ENCODE data around the gene UBXN4. TPM values are rescaled to one million over a fixed set of nuclear protein-coding genes. Genes with fewer than 3 reads are reported as not detected.
A peak's percentile ranks its signal among the peaks of the same experiment; 100 is the strongest.
"Not testable (repeated sequence)": the region's sequence is repeated elsewhere in the genome, so short reads cannot be mapped to it uniquely, and the experiment has no call there.

The UBXN4 gene
- total RNA-seq, 1 experiment from 2014 or later = 69.7 TPM

DNA sequence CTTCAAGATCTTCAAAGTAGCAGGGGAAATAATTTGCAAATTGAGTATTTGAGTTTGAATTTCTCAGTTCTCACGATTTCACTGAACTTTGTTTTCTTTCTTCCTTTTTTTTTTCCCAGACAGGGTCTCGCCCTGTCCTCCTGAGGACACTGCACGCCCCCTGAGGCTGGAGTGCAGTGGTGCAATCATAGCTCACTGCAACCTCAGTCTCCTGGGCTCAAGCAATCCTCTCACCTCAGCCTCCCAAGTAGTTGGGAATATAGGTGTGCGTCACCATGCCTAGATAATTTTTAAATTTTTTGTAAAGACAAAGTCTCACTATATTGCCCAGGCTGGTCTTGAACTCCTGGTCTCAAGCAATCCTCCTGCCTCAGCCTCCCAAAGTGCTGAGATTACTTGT is 54.0 kb downstream of the UBXN4 start:
- H3K79me2 ChIP-seq (ENCODE audit: insufficient read depth, low read length); BruUV-seq (replicated peaks); H3K27ac ChIP-seq (ENCODE audit: low read depth, low read length); H3K9me2 ChIP-seq (ENCODE audit: insufficient read depth); H3K4me3 ChIP-seq (replicated peaks in 1 of 2; ENCODE audit: low read depth in 1 of 2, low read length in 2 of 2); H3K36me3 ChIP-seq (ENCODE audit: control insufficient read depth in 1 of 2, insufficient read depth in 2 of 2, low read length in 2 of 2); DNase-seq (ENCODE audit: low read depth, low spot score); H3K4me2 ChIP-seq (ENCODE audit: low read length); RAD21 ChIA-PET (ENCODE audit: low non-redundant PET in 1 of 2, low total read pairs in 2 of 2, uncharacterized antibody in 2 of 2, unreplicated experiment in 2 of 2); POLR2A ChIA-PET; ATAC-seq; H4K20me1 ChIP-seq (ENCODE audit: insufficient read depth); H3K27me3 ChIP-seq (ENCODE audit: insufficient read depth, low read length); H2AFZ ChIP-seq (ENCODE audit: low read depth, low read length, poor library complexity, severe bottlenecking); H3K9ac ChIP-seq (ENCODE audit: low read length): not testable (repeated sequence)
- peaks cover 0 to 16% of the 10 kb centered on the region in 2 experiments; a peak in 1 of 4 replicates for H3K4me1 ChIP-seq (ENCODE audit: control insufficient read depth in 1 of 2, insufficient read depth in 2 of 2, low read length in 2 of 2)
- H3K9me3 ChIP-seq (ENCODE audit: control insufficient read depth in 1 of 2, insufficient read depth in 1 of 2, low read depth in 1 of 2, low read length in 2 of 2) = peaks cover 0 to 10% of the 10 kb centered on the region in 2 experiments; a peak in 1 of 4 replicates
- intact Hi-C loops (cut with micrococcal nuclease) = loop anchor here (5.0 kb wide), 1 partner anchor 793 kb away; no protein-coding TSS in a partner anchor
- TF ChIP-seq, protein P1, sequence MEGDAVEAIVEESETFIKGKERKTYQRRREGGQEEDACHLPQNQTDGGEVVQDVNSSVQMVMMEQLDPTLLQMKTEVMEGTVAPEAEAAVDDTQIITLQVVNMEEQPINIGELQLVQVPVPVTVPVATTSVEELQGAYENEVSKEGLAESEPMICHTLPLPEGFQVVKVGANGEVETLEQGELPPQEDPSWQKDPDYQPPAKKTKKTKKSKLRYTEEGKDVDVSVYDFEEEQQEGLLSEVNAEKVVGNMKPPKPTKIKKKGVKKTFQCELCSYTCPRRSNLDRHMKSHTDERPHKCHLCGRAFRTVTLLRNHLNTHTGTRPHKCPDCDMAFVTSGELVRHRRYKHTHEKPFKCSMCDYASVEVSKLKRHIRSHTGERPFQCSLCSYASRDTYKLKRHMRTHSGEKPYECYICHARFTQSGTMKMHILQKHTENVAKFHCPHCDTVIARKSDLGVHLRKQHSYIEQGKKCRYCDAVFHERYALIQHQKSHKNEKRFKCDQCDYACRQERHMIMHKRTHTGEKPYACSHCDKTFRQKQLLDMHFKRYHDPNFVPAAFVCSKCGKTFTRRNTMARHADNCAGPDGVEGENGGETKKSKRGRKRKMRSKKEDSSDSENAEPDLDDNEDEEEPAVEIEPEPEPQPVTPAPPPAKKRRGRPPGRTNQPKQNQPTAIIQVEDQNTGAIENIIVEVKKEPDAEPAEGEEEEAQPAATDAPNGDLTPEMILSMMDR (IDR thresholded peaks at IDR 0.05 in 2 of 3, conservative IDR thresholded peaks at IDR 0.05 in 1 of 3; ENCODE audit: borderline replicate concordance in 1 of 3, insufficient read depth in 1 of 3, low read depth in 2 of 3, low read length in 2 of 3) = peak in 2 of 3 experiments; percentile 9 to 11; a peak in 1 of 6 replicates
- CTCF ChIA-PET = interaction anchor here (3.8 kb wide), 1 partner anchor 807 kb away, joined by 30 read pairs; no protein-coding TSS in a partner anchor

- H2AFZ ChIP-seq (ENCODE audit: low read depth, low read length, poor library complexity, severe bottlenecking) = no peak overlapping the region
- H3K36me3 ChIP-seq (ENCODE audit: control insufficient read depth in 1 of 2, insufficient read depth in 2 of 2, low read length in 2 of 2) = no peaks in the 10 kb centered on the region
- no peak overlapping the region for H3K4me2 ChIP-seq (ENCODE audit: low read length)
- peaks cover 0 to 12% of the 10 kb centered on the region in 2 experiments; a peak in 1 of 4 replicates for H3K4me1 ChIP-seq (ENCODE audit: control insufficient read depth in 1 of 2, insufficient read depth in 2 of 2, low read length in 2 of 2)
- no TSS peak for BruUV-seq (replicated peaks)
- H3K9me3 ChIP-seq (ENCODE audit: control insufficient read depth in 1 of 2, insufficient read depth in 1 of 2, low read depth in 1 of 2, low read length in 2 of 2) = peaks cover 7 to 14% of the 10 kb centered on the region in 2 experiments; a peak in 2 of 4 replicates
- no peak overlapping the region for H3K27ac ChIP-seq (ENCODE audit: low read depth, low read length)
- no peaks in the 10 kb centered on the region for H4K20me1 ChIP-seq (ENCODE audit: insufficient read depth)
- H3K27me3 ChIP-seq (ENCODE audit: insufficient read depth, low read length) = no peaks in the 10 kb centered on the region
- no peak for ATAC-seq
- TF ChIP-seq SRF (IDR thresholded peaks at IDR 0.05; ENCODE audit: low read depth) (no peak), CBX3 (IDR thresholded peaks at IDR 0.05; ENCODE audit: low read depth) (no peak), YY1 (IDR thresholded peaks at IDR 0.05; ENCODE audit: extremely low read depth, insufficient replicate concordance, low read depth, low read length) (no peak), TCF7L2 (IDR thresholded peaks at IDR 0.05; ENCODE audit: borderline replicate concordance, extremely low read depth, insufficient read depth, insufficient read length) (no peak), EGR1 (IDR thresholded peaks at IDR 0.05; ENCODE audit: low read depth) (no peak), EZH2 (IDR thresholded peaks at IDR 0.05) (no peak), CEBPB (IDR thresholded peaks at IDR 0.05; ENCODE audit: low read depth) (no peak), ZFX (IDR thresholded peaks at IDR 0.05) (no peak), POLR2AphosphoS5 (IDR thresholded peaks at IDR 0.05; ENCODE audit: low read depth, low read length) (no peak)
- TF ChIP-seq, protein P2, sequence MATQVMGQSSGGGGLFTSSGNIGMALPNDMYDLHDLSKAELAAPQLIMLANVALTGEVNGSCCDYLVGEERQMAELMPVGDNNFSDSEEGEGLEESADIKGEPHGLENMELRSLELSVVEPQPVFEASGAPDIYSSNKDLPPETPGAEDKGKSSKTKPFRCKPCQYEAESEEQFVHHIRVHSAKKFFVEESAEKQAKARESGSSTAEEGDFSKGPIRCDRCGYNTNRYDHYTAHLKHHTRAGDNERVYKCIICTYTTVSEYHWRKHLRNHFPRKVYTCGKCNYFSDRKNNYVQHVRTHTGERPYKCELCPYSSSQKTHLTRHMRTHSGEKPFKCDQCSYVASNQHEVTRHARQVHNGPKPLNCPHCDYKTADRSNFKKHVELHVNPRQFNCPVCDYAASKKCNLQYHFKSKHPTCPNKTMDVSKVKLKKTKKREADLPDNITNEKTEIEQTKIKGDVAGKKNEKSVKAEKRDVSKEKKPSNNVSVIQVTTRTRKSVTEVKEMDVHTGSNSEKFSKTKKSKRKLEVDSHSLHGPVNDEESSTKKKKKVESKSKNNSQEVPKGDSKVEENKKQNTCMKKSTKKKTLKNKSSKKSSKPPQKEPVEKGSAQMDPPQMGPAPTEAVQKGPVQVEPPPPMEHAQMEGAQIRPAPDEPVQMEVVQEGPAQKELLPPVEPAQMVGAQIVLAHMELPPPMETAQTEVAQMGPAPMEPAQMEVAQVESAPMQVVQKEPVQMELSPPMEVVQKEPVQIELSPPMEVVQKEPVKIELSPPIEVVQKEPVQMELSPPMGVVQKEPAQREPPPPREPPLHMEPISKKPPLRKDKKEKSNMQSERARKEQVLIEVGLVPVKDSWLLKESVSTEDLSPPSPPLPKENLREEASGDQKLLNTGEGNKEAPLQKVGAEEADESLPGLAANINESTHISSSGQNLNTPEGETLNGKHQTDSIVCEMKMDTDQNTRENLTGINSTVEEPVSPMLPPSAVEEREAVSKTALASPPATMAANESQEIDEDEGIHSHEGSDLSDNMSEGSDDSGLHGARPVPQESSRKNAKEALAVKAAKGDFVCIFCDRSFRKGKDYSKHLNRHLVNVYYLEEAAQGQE (IDR thresholded peaks at IDR 0.05; ENCODE audit: low read depth) = no peak
- ChIA-PET RAD21 (ENCODE audit: low non-redundant PET in 1 of 2, low total read pairs in 2 of 2, uncharacterized antibody in 2 of 2, unreplicated experiment in 2 of 2) (interaction anchor here in 1 of 2 experiments (0.6 kb wide), 1 partner anchor 69 kb away, joined by 7 read pairs; no protein-coding TSS in a partner anchor), CTCF (interaction anchor here (0.7 to 3.8 kb wide), 5 partner anchors 11 to 1029 kb away, joined by 4 to 30 read pairs (median 11); no protein-coding TSS in a partner anchor), POLR2A (no interaction called here)
- DNase-seq (ENCODE audit: low read depth, low spot score) = no peak
- no peak overlapping the region for H3K9ac ChIP-seq (ENCODE audit: low read length)
- no peak overlapping the region for H3K4me3 ChIP-seq (replicated peaks in 1 of 2; ENCODE audit: low read depth in 1 of 2, low read length in 2 of 2)
- intact Hi-C loops (cut with micrococcal nuclease) = loop anchor here (5.0 kb wide), 1 partner anchor 794 kb away; no protein-coding TSS in a partner anchor
- H3K79me2 ChIP-seq (ENCODE audit: insufficient read depth, low read length) = no peaks in the 10 kb centered on the region
- H3K9me2 ChIP-seq (ENCODE audit: insufficient read depth) = no peaks in the 10 kb centered on the region
Measured at GRCh38 chr2:135796606-135797005, 55.0 kb downstream of the UBXN4 start.
